Hypothalamus (tissue), 51 donors: ENCODE data around the gene MGA.
A peak's percentile ranks its signal among the peaks of the same experiment; 100 is the strongest.

Source experiments
- DNase-seq, 51 donors: peaks; one replicate each; lab custom pipeline; 2025; lab: John Stamatoyannopoulos, UW

The MGA gene

GRCh38 chr15:41656188-41656587, 4.0 kb upstream of the MGA start:
- no peak for DNase-seq

- DNase-seq, result no peak
These were observed 1.5 kb upstream of the MGA start for GRCh38 chr15:41658689-41659088.

- DNase-seq, result no peak
These were observed 1.0 kb upstream of the MGA start for GRCh38 chr15:41659190-41659589.

- DNase-seq, result peak in 2 of 51 donors; percentile 31 to 48
These were observed 360 bp upstream of the MGA start for GRCh38 chr15:41659855-41660234.

GRCh38 chr15:41661078-41661517, 893 bp downstream of the MGA start:
- DNase-seq, result peak in 2 of 51 donors; percentile 28 to 31

GRCh38 chr15:41661518-41662225, 1.5 kb downstream of the MGA start:
- peak; percentile 41 to 91 (median 81) for DNase-seq

GRCh38 chr15:41666353-41666920, 6.2 kb downstream of the MGA start:
- DNase-seq, result no peak

- DNase-seq, result no peak
These were observed 9.5 kb downstream of the MGA start for GRCh38 chr15:41669701-41670100.

GRCh38 chr15:41671656-41672648, 11.7 kb downstream of the MGA start:
- no peak for DNase-seq

GRCh38 chr15:41675337-41675736, 15.1 kb downstream of the MGA start:
- no peak for DNase-seq

- no peak for DNase-seq
These were observed 18.5 kb downstream of the MGA start for GRCh38 chr15:41678742-41679141.

- no peak for DNase-seq
These were observed 23.8 kb downstream of the MGA start for GRCh38 chr15:41683955-41684354.

GRCh38 chr15:41688671-41689070, 28.5 kb downstream of the MGA start:
- no peak for DNase-seq

- DNase-seq, result no peak
These were observed 28.9 kb downstream of the MGA start for GRCh38 chr15:41689083-41689482.

GRCh38 chr15:41689834-41690233, 29.6 kb downstream of the MGA start:
- no peak for DNase-seq

- no peak for DNase-seq
These were observed 30.4 kb downstream of the MGA start for GRCh38 chr15:41690636-41691035.

GRCh38 chr15:41691471-41691870, 31.3 kb downstream of the MGA start:
- DNase-seq, result no peak

GRCh38 chr15:41692049-41692448, 31.8 kb downstream of the MGA start:
- no peak for DNase-seq

- no peak for DNase-seq
These were observed 33.6 kb downstream of the MGA start for GRCh38 chr15:41693757-41694156.

GRCh38 chr15:41695750-41696436, 35.7 kb downstream of the MGA start:
- DNase-seq, result peak in 9 of 51 donors; percentile 1 to 15 (median 2)

- DNase-seq, result no peak
These were observed 38.6 kb downstream of the MGA start for GRCh38 chr15:41698779-41699178.
